ENCODE measurements around the gene PLPP1.

- TF ChIP-seq, protein P1, sequence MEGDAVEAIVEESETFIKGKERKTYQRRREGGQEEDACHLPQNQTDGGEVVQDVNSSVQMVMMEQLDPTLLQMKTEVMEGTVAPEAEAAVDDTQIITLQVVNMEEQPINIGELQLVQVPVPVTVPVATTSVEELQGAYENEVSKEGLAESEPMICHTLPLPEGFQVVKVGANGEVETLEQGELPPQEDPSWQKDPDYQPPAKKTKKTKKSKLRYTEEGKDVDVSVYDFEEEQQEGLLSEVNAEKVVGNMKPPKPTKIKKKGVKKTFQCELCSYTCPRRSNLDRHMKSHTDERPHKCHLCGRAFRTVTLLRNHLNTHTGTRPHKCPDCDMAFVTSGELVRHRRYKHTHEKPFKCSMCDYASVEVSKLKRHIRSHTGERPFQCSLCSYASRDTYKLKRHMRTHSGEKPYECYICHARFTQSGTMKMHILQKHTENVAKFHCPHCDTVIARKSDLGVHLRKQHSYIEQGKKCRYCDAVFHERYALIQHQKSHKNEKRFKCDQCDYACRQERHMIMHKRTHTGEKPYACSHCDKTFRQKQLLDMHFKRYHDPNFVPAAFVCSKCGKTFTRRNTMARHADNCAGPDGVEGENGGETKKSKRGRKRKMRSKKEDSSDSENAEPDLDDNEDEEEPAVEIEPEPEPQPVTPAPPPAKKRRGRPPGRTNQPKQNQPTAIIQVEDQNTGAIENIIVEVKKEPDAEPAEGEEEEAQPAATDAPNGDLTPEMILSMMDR (IDR thresholded peaks at IDR 0.05), result no peak
- no peak for TF ChIP-seq EZH2 (IDR thresholded peaks at IDR 0.05)
- no peak for TF ChIP-seq EZH2phosphoT487 (IDR thresholded peaks at IDR 0.05)
Measured at GRCh38 chr5:55471468-55471867, 63.3 kb downstream of the PLPP1 start.
